PC-3 (cell line): ENCODE results near the gene ACOX1. TPM values are rescaled to one million over a fixed set of nuclear protein-coding genes. Genes with fewer than 3 reads are reported as not detected.
"Not testable (repeated sequence)": the region's sequence is repeated elsewhere in the genome, so short reads cannot be mapped to it uniquely, and the experiment has no call there.

Experiments used
- ATAC-seq: fragments of 200-7000 bp; cut with Tn5 transposase; 2 replicates; pipeline ENCODE4 v1.9.1; 2020; ENCODE audit warnings: mild to moderate bottlenecking, moderate library complexity
- BruUV-seq: library from RNA; stranded (reverse); fragments of 400-500 nt; replicated peaks from 2 replicates; lab custom pipeline; 2021; lab: Mats Ljungman, UMichigan
- CTCF ChIA-PET: fragments of 300-600 bp; sonication (Branson Sonifier 250); formaldehyde crosslinking; loops from one replicate; lab custom pipeline; 2022; ENCODE audit warnings: antibody characterized with exemption; lab: Charles Lee
- POLR2A ChIA-PET: fragments of 300-600 bp; sonication (Branson Sonifier 250); formaldehyde crosslinking; loops from one replicate; lab custom pipeline; 2022; ENCODE audit warnings: antibody characterized with exemption; ENCODE audit not compliant: unreplicated experiment; lab: Charles Lee
- DNase-seq: peaks from one replicate; pipeline ENCODE4 v3.0.0-alpha.2; 2015
- H2AFZ ChIP-seq: fragments of 300-600 bp; sonication (generic); 2 replicates; pipeline ENCODE4 v1.6.0; 2016; ENCODE audit warnings: antibody characterized with exemption, low read length
- H3F3A ChIP-seq: fragments of 300-600 bp; sonication (generic); one replicate; pipeline ENCODE4 v1.6.0; 2017; ENCODE audit warnings: antibody characterized with exemption, low read length, control low read depth, mild to moderate bottlenecking; ENCODE audit not compliant: unreplicated experiment
- H3K27ac ChIP-seq: fragments of 300-600 bp; sonication (generic); 2 replicates; pipeline ENCODE4 v1.5.1; 2016; ENCODE audit warnings: mild to moderate bottlenecking, low read length
- H3K27me3 ChIP-seq: fragments of 300-600 bp; sonication (generic); 2 replicates; pipeline ENCODE4 v1.6.1; 2016; ENCODE audit warnings: low read length, mixed read lengths
- H3K36me3 ChIP-seq: fragments of 300-600 bp; sonication (generic); 2 replicates; pipeline ENCODE4 v1.6.1; 2016; ENCODE audit warnings: low read depth, mixed run types, low read length, mixed read lengths
- H3K4me1 ChIP-seq: fragments of 300-600 bp; sonication (generic); 2 replicates; pipeline ENCODE4 v1.5.1; 2016; ENCODE audit warnings: low read length; ENCODE audit not compliant: insufficient read depth
- H3K4me2 ChIP-seq: fragments of 300-600 bp; sonication (generic); 2 replicates; pipeline ENCODE4 v1.6.0; 2016; ENCODE audit warnings: low read length
- H3K4me3 ChIP-seq: fragments of 300-600 bp; sonication (generic); 2 replicates; pipeline ENCODE4 v1.5.1; 2016; ENCODE audit warnings: mild to moderate bottlenecking, low read length, mixed read lengths
- H3K79me2 ChIP-seq: fragments of 300-600 bp; sonication (generic); 2 replicates; pipeline ENCODE4 v1.6.1; 2017; ENCODE audit warnings: low read length, mixed read lengths
- H3K9ac ChIP-seq: fragments of 300-600 bp; sonication (generic); 2 replicates; pipeline ENCODE4 v1.6.0; 2016; ENCODE audit warnings: mild to moderate bottlenecking, low read length
- H3K9me2 ChIP-seq: fragments of 300-600 bp; sonication (generic); replicated peaks from 2 replicates; pipeline ENCODE4 v1.6.1; 2016; ENCODE audit warnings: mixed run types, low read length, mixed read lengths
- H3K9me3 ChIP-seq: fragments of 300-600 bp; sonication (generic); 2 replicates; pipeline ENCODE4 v1.6.1; 2016; ENCODE audit warnings: low read length, mixed read lengths
- H4K20me1 ChIP-seq: fragments of 300-600 bp; sonication (generic); 2 replicates; pipeline ENCODE4 v1.6.1; 2016; ENCODE audit warnings: low read length, mixed read lengths
- EZH2 ChIP-seq: fragments of 300-600 bp; sonication (generic); IDR thresholded peaks from one replicate; pipeline ENCODE4 v1.6.1; 2017; ENCODE audit warnings: antibody characterized with exemption, mild to moderate bottlenecking, low read length; ENCODE audit not compliant: unreplicated experiment
- EZH2phosphoT487 ChIP-seq: fragments of 300-600 bp; sonication (generic); IDR thresholded peaks from 2 replicates; pipeline ENCODE4 v1.6.1; 2018; ENCODE audit warnings: mild to moderate bottlenecking, antibody characterized with exemption, low read length, borderline replicate concordance
- intact Hi-C: fragments of 100-400 bp; cut with micrococcal nuclease; formaldehyde crosslinking; loops from 2 replicates; pipeline ENCODE4 v1.9.0; 2023
- total RNA-seq: library from RNA; depleted of rRNA; stranded (reverse); fragments of >200 nt; gene quantifications from 2 replicates; pipeline ENCODE4 v1.2.3, GENCODE V29; 2014
- TF ChIP-seq, protein P1 (sequence below): fragments of 300-600 bp; sonication (generic); conservative IDR thresholded peaks from 2 replicates; pipeline ENCODE4 v1.5.1; 2017; ENCODE audit warnings: antibody characterized with exemption, low read depth, mild to moderate bottlenecking, low read length

ACOX1 gene
- total RNA-seq, 1 experiment from 2014 or later: 63.2 TPM

DNA sequence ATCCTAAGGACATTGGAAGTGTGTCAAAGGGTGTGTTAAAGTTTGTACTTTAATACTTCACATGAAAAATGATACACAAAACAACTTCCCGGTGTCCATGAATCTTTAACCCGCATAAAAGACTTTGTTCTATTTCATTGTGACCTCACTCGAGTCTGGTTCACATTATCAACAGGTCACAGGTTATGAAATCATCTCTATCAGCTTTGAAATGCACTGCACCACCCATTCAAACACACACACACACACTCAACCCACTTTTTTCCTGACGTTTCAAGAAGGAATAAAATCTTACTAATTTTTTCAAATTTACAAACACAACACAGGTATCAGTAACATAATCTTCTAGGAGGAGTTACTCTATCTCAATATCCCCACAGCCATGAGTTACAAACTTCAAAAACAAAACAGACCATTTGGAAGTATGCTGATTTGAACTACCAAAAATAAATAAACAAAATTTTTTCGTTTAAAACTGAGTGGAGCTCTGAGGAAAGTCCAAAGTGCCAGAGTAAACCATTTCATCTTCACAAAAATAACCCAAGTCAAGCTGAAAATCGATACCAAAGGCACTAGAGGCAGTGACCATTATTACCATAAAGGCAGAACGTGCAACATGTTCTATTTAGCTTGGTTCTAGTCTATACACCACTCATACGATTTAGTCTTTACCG is 2.7 kb downstream of the ACOX1 start:
- TSS peak; percentile 1 for BruUV-seq
- POLR2A ChIA-PET: no interaction called here
- peak overlapping the region; percentile 2; the same call in 1 of the 2 replicates for H3K9ac ChIP-seq

GRCh38 chr17:75975757-75976174 is 3.2 kb downstream of the ACOX1 start:
- ChIA-PET POLR2A (no interaction called here), CTCF (no interaction called here)
- 0 out of 2 replicates have a peak, but pooled peaks cover under 1% of the 10 kb centered on the region for H4K20me1 ChIP-seq
- no peak for DNase-seq
- H3K4me2 ChIP-seq: peak overlapping the region; percentile 94
- H3F3A ChIP-seq: peaks cover under 1% of the 10 kb centered on the region
- no TSS peak for BruUV-seq
- peaks cover 34% of the 10 kb centered on the region for H3K4me1 ChIP-seq
- peaks cover 82% of the 10 kb centered on the region for H3K79me2 ChIP-seq
- H3K36me3 ChIP-seq: peaks cover 16% of the 10 kb centered on the region; the same call in 1 of the 2 replicates
- H3K9me2 ChIP-seq: no peaks in the 10 kb centered on the region
- TF ChIP-seq EZH2phosphoT487 (no peak), EZH2 (no peak)
- TF ChIP-seq, protein P1, sequence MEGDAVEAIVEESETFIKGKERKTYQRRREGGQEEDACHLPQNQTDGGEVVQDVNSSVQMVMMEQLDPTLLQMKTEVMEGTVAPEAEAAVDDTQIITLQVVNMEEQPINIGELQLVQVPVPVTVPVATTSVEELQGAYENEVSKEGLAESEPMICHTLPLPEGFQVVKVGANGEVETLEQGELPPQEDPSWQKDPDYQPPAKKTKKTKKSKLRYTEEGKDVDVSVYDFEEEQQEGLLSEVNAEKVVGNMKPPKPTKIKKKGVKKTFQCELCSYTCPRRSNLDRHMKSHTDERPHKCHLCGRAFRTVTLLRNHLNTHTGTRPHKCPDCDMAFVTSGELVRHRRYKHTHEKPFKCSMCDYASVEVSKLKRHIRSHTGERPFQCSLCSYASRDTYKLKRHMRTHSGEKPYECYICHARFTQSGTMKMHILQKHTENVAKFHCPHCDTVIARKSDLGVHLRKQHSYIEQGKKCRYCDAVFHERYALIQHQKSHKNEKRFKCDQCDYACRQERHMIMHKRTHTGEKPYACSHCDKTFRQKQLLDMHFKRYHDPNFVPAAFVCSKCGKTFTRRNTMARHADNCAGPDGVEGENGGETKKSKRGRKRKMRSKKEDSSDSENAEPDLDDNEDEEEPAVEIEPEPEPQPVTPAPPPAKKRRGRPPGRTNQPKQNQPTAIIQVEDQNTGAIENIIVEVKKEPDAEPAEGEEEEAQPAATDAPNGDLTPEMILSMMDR: no peak
- intact Hi-C loops: no loop called here
- no peak for ATAC-seq
- peak overlapping the region; percentile 45 for H3K4me3 ChIP-seq
- H3K9me3 ChIP-seq: no peaks in the 10 kb centered on the region
- H3K27me3 ChIP-seq: no peaks in the 10 kb centered on the region
- H3K27ac ChIP-seq: no peak overlapping the region
- peak overlapping the region; percentile 2; the same call in 1 of the 2 replicates for H3K9ac ChIP-seq
- H2AFZ ChIP-seq: no peak overlapping the region

More for the DNA sequence above, 2.7 kb downstream of the ACOX1 start:
- intact Hi-C loops: no loop called here
- ATAC-seq: no peak
- Histone ChIP-seq H3K27ac (no peak overlapping the region), H3K9me2 (no peaks in the 10 kb centered on the region), H3K4me2 (peak overlapping the region; percentile 94), H4K20me1 (no peaks in the 10 kb centered on the region), H2AFZ (no peak overlapping the region), H3K4me3 (peak overlapping the region; percentile 45), H3K79me2 (peaks cover 83% of the 10 kb centered on the region), H3K36me3 (peaks cover 13% of the 10 kb centered on the region; the same call in 1 of the 2 replicates), H3K4me1 (peaks cover 33% of the 10 kb centered on the region), H3K9me3 (no peaks in the 10 kb centered on the region), H3F3A (no peaks in the 10 kb centered on the region), H3K27me3 (no peaks in the 10 kb centered on the region)
- no peak for DNase-seq
- CTCF ChIA-PET: no interaction called here
- no peak for TF ChIP-seq EZH2
- TF ChIP-seq, protein P1: no peak
- TF ChIP-seq EZH2phosphoT487: no peak

DNA sequence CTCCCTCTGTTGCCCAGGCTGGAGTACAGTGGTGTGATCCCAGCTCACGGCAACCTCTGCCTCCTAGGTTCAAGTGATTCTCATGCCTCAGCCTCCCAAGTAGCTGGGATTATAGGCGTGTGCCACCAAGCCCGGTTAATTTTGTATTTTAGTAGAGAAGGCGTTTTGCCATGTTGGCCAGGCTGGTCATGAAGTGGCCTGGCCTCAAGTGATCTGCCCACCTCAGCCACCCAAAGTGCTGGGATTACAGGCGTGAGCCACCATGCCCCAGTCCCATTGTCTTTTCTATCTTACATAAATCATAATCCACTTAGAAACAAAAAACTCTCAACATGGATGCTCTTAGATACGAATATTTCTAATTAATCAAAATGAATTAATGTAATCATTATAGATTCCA is 3.8 kb downstream of the ACOX1 start:
- CTCF ChIA-PET, H3K9me2 ChIP-seq, intact Hi-C loops, H3K4me2 ChIP-seq, H3K9me3 ChIP-seq, H3F3A ChIP-seq, H2AFZ ChIP-seq, H3K9ac ChIP-seq, BruUV-seq, DNase-seq, H4K20me1 ChIP-seq, H3K27ac ChIP-seq, ATAC-seq, H3K4me3 ChIP-seq, H3K27me3 ChIP-seq, POLR2A ChIA-PET: not testable (repeated sequence)
- Histone ChIP-seq H3K36me3 (peaks cover 16% of the 10 kb centered on the region; the same call in 1 of the 2 replicates), H3K4me1 (peaks cover 34% of the 10 kb centered on the region), H3K79me2 (peaks cover 79% of the 10 kb centered on the region)
